A673 (cell line): ENCODE measurements around the gene MAMDC4. TPM values are rescaled to one million over a fixed set of nuclear protein-coding genes. Genes with fewer than 3 reads are reported as not detected.

Source experiments
- BruUV-seq: library from RNA; stranded (reverse); fragments of 400-500 nt; replicated peaks from 2 replicates; lab custom pipeline; 2021; lab: Mats Ljungman, UMichigan
- CTCF ChIA-PET: fragments of 300-600 bp; sonication (Branson Sonifier 250); formaldehyde crosslinking; loops from one replicate; lab custom pipeline; 2022; ENCODE audit warnings: antibody characterized with exemption; lab: Charles Lee
- POLR2A ChIA-PET: fragments of 300-600 bp; sonication (Branson Sonifier 250); formaldehyde crosslinking; loops from one replicate; lab custom pipeline; 2022; ENCODE audit warnings: antibody characterized with exemption; ENCODE audit not compliant: low non-redundant PET; lab: Charles Lee
- DNase-seq: peaks from one replicate; pipeline ENCODE4 v3.0.0-alpha.2; 2015; ENCODE audit warnings: low spot score
- H3K27ac ChIP-seq: fragments of 200-600 bp; sonication (generic); 2 replicates; pipeline ENCODE4 v1.5.1; 2016; ENCODE audit warnings: mixed run types, low read depth, mild to moderate bottlenecking, mixed read lengths, antibody characterized with exemption, low read length; ENCODE audit not compliant: poor library complexity, severe bottlenecking
- H3K27me3 ChIP-seq: fragments of 200-600 bp; sonication (generic); replicated peaks from 2 replicates; pipeline ENCODE4 v1.6.1; 2017; ENCODE audit warnings: mixed run types, low read depth, mild to moderate bottlenecking, mixed read lengths, antibody characterized with exemption, low read length; ENCODE audit not compliant: insufficient read depth, poor library complexity
- H3K36me3 ChIP-seq: fragments of 200-600 bp; sonication (generic); 2 replicates; pipeline ENCODE4 v1.6.1; 2016; ENCODE audit warnings: mixed run types, mild to moderate bottlenecking, mixed read lengths, antibody characterized with exemption, low read length; ENCODE audit not compliant: insufficient read depth, poor library complexity, severe bottlenecking
- H3K4me1 ChIP-seq: fragments of 200-600 bp; sonication (generic); 2 replicates; pipeline ENCODE4 v1.6.1; 2017; ENCODE audit warnings: mixed run types, mild to moderate bottlenecking, mixed read lengths, antibody characterized with exemption, low read length; ENCODE audit not compliant: insufficient read depth, poor library complexity, severe bottlenecking
- H3K4me3 ChIP-seq: fragments of 200-600 bp; sonication (generic); 2 replicates; pipeline ENCODE4 v1.5.1; 2016; ENCODE audit warnings: low read depth, mixed run types, mild to moderate bottlenecking, mixed read lengths, low read length; ENCODE audit not compliant: poor library complexity, severe bottlenecking
- H3K9me3 ChIP-seq: fragments of 200-600 bp; sonication (generic); 2 replicates; pipeline ENCODE4 v1.6.1; 2016; ENCODE audit warnings: mixed run types, low read depth, mild to moderate bottlenecking, mixed read lengths, antibody characterized with exemption, low read length; ENCODE audit not compliant: poor library complexity, severe bottlenecking
- CTCF ChIP-seq: fragments of 300-800, 200-600 bp; sonication (generic); conservative IDR thresholded peaks from 2 replicates; pipeline ENCODE4 v1.5.1; 2017; ENCODE audit warnings: low read depth, mild to moderate bottlenecking, antibody characterized with exemption, low read length, moderate library complexity, mixed read lengths
- EZH2 ChIP-seq: fragments of 200-600 bp; sonication (generic); IDR thresholded peaks from 2 replicates; pipeline ENCODE4 v1.6.1; 2017; ENCODE audit warnings: borderline replicate concordance, low read depth, mild to moderate bottlenecking, mixed read lengths, antibody characterized with exemption, low read length; ENCODE audit not compliant: poor library complexity, severe bottlenecking
- intact Hi-C: fragments of 100-400 bp; cut with micrococcal nuclease; formaldehyde crosslinking; loops from one replicate; pipeline ENCODE4 v1.10.0; 2022; ENCODE audit not compliant: unreplicated experiment
- total RNA-seq: library from RNA; stranded (reverse); gene quantifications from 2 replicates; pipeline ENCODE4 v1.2.3, GENCODE V29; 2021

The MAMDC4 gene
- total RNA-seq, 1 experiment from 2014 or later, result 7.9 TPM

- Histone ChIP-seq H3K4me1 (no peaks in the 10 kb centered on the region), H3K4me3 (no peak overlapping the region), H3K27me3 (no peaks in the 10 kb centered on the region), H3K9me3 (no peaks in the 10 kb centered on the region), H3K27ac (no peak overlapping the region), H3K36me3 (peaks cover 28% of the 10 kb centered on the region)
- ChIA-PET POLR2A (no interaction called here), CTCF (no interaction called here)
- DNase-seq, result no peak
- no TSS peak for BruUV-seq
- intact Hi-C loops, result no loop called here
- TF ChIP-seq EZH2 (no peak), CTCF (no peak)
Observed at GRCh38 chr9:136858452-136858843, 6.3 kb downstream of the MAMDC4 start.

- Histone ChIP-seq H3K27me3 (no peaks in the 10 kb centered on the region), H3K9me3 (no peaks in the 10 kb centered on the region), H3K27ac (no peak overlapping the region), H3K4me1 (no peaks in the 10 kb centered on the region), H3K36me3 (peaks cover 34% of the 10 kb centered on the region), H3K4me3 (no peak overlapping the region)
- TF ChIP-seq EZH2, result no peak
- TF ChIP-seq CTCF, result no peak
- POLR2A ChIA-PET, result no interaction called here
- intact Hi-C loops, result no loop called here
- CTCF ChIA-PET, result no interaction called here
- DNase-seq, result no peak
- no TSS peak for BruUV-seq
Observed at GRCh38 chr9:136858844-136859757, 7.0 kb downstream of the MAMDC4 start.

- ChIA-PET POLR2A (no interaction called here), CTCF (no interaction called here)
- no peaks in the 10 kb centered on the region for H3K4me1 ChIP-seq
Observed at GRCh38 chr9:136860529-136860928, 8.4 kb downstream of the MAMDC4 start.

More at GRCh38 chr9:136860529-136860928, 8.4 kb downstream of the MAMDC4 start:
- Histone ChIP-seq H3K9me3 (no peaks in the 10 kb centered on the region), H3K27ac (no peak overlapping the region), H3K27me3 (no peaks in the 10 kb centered on the region), H3K36me3 (peaks cover 39% of the 10 kb centered on the region), H3K4me3 (no peak overlapping the region)
- DNase-seq, result no peak
- intact Hi-C loops, result no loop called here
- BruUV-seq, result no TSS peak
- TF ChIP-seq EZH2, result no peak
- no peak for TF ChIP-seq CTCF
